GM23248 (cell line): ENCODE results near the gene SND1.

Source experiments
- EZH2 ChIP-seq: fragments of 200-600 bp; sonication (generic); IDR thresholded peaks from 2 replicates; pipeline ENCODE4 v1.6.1; 2018; ENCODE audit warnings: antibody characterized with exemption, mild to moderate bottlenecking; ENCODE audit not compliant: insufficient read depth, poor library complexity, severe bottlenecking
- EZH2phosphoT487 ChIP-seq: fragments of 200-600 bp; sonication (generic); IDR thresholded peaks from 2 replicates; pipeline ENCODE4 v1.6.1; 2018; ENCODE audit warnings: antibody characterized with exemption, moderate library complexity, mild to moderate bottlenecking, low read depth; ENCODE audit not compliant: insufficient read depth

- TF ChIP-seq EZH2phosphoT487 (no peak), EZH2 (no peak)
Observed at GRCh38 chr7:127884066-127884559, 232.1 kb downstream of the SND1 start.
